MM.1S (cell line): ENCODE results near the gene CCDC85C.

Experiments used
- DNase-seq: peaks from one replicate; pipeline ENCODE4 v3.0.0-alpha.2; 2015
- H2AFZ ChIP-seq: fragments of 300-600 bp; sonication (generic); 2 replicates; pipeline ENCODE4 v1.6.0; 2016; ENCODE audit warnings: antibody characterized with exemption, low read length
- H3F3A ChIP-seq: fragments of 300-600 bp; sonication (generic); 2 replicates; pipeline ENCODE4 v1.6.1; 2016; ENCODE audit warnings: mild to moderate bottlenecking, antibody characterized with exemption, low read length, moderate library complexity, mixed read lengths; ENCODE audit not compliant: insufficient read depth
- H3K27ac ChIP-seq: fragments of 300-600 bp; sonication (generic); 2 replicates; pipeline ENCODE4 v1.5.1; 2016; ENCODE audit warnings: mild to moderate bottlenecking, low read length
- H3K27me3 ChIP-seq: fragments of 300-600 bp; sonication (generic); replicated peaks from 2 replicates; pipeline ENCODE4 v1.6.0; 2016; ENCODE audit warnings: low read length; ENCODE audit not compliant: insufficient read depth
- H3K36me3 ChIP-seq: fragments of 300-600 bp; sonication (generic); replicated peaks from 2 replicates; pipeline ENCODE4 v1.6.1; 2016; ENCODE audit warnings: mild to moderate bottlenecking, low read length, mixed read lengths; ENCODE audit not compliant: insufficient read depth
- H3K4me1 ChIP-seq: fragments of 300-600 bp; sonication (generic); 2 replicates; pipeline ENCODE4 v1.6.1; 2016; ENCODE audit warnings: low read length, mixed read lengths
- H3K4me2 ChIP-seq: fragments of 300-600 bp; sonication (generic); 2 replicates; pipeline ENCODE4 v1.6.0; 2016; ENCODE audit warnings: low read depth, low read length
- H3K4me3 ChIP-seq: fragments of 300-600 bp; sonication (generic); 2 replicates; pipeline ENCODE4 v1.5.1; 2016; ENCODE audit warnings: low read length, mixed read lengths
- H3K79me2 ChIP-seq: fragments of 300-600 bp; sonication (generic); 2 replicates; pipeline ENCODE4 v1.6.1; 2016; ENCODE audit warnings: mixed run types, low read length, mixed read lengths
- H3K9ac ChIP-seq: fragments of 300-600 bp; sonication (generic); 2 replicates; pipeline ENCODE4 v1.6.1; 2016; ENCODE audit warnings: low read length, mixed read lengths
- H3K9me2 ChIP-seq: fragments of 300-600 bp; sonication (generic); replicated peaks from 2 replicates; pipeline ENCODE4 v1.6.1; 2016; ENCODE audit warnings: mild to moderate bottlenecking, low read length, mixed read lengths; ENCODE audit not compliant: insufficient read depth
- H3K9me3 ChIP-seq: fragments of 300-600 bp; sonication (generic); replicated peaks from 2 replicates; pipeline ENCODE4 v1.6.1; 2016; ENCODE audit warnings: mild to moderate bottlenecking, low read length, mixed read lengths; ENCODE audit not compliant: insufficient read depth
- H4K20me1 ChIP-seq: fragments of 300-600 bp; sonication (generic); 2 replicates; pipeline ENCODE4 v1.6.1; 2016; ENCODE audit warnings: mild to moderate bottlenecking, low read length, moderate library complexity, mixed read lengths; ENCODE audit not compliant: insufficient read depth
- EZH2 ChIP-seq: fragments of 300-600 bp; sonication (generic); optimal IDR thresholded peaks from 2 replicates; pipeline ENCODE3; 2017; ENCODE audit warnings: low read depth, mild to moderate bottlenecking, antibody characterized with exemption, low read length, mixed read lengths
- EZH2phosphoT487 ChIP-seq: fragments of 300-600 bp; sonication (generic); IDR thresholded peaks from 2 replicates; pipeline ENCODE4 v1.6.1; 2018; ENCODE audit warnings: antibody characterized with exemption, low read length
- TF ChIP-seq, protein P1 (sequence below): fragments of 300-600 bp; sonication (generic); IDR thresholded peaks from 2 replicates; pipeline ENCODE4 v1.5.1; 2016; ENCODE audit warnings: antibody characterized with exemption, low read length, mixed read lengths

CCDC85C gene

DNA sequence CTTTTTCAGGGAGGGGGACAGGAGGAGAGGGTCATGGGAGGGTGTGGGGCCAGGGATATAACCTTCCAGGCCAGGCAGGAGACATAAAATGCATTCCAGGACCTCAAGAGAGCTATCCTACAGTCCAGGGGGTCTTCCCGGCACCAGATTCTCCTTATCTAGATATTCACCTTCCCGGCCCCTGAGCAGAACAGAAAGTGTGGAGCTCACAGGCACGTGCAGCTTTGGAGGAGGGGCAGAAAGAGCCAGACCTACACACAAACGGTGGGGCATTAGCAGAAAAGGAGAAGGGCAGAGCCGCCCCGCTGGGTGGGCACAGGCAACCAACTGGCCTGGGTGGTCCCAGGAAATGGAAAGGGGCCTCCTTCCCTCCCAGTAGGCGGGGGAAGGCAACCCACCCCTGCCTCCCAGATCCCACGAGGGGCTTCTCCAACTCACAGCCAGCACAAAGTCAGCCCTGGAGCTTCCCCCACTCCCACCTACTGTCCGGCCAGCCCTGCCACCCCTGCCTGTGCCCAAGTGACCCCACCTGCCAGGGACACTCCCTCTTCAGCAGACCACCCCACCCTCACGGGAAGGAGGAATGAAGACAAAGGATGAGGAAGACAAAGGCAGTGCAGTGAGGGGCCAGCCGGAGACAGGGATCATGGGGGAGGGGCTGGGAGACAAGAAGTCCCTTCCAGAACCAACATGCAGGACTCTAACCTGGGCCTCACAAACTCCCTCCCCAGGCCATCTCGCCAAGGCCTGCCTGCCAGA, 33.3 kb downstream of the CCDC85C start:
- Histone ChIP-seq H3F3A (no peaks in the 10 kb centered on the region), H3K9me2 (no peaks in the 10 kb centered on the region), H3K27ac (no peak overlapping the region), H3K9me3 (no peaks in the 10 kb centered on the region), H3K4me3 (no peak overlapping the region), H2AFZ (no peak overlapping the region), H3K79me2 (no peaks in the 10 kb centered on the region), H3K36me3 (no peaks in the 10 kb centered on the region), H3K9ac (no peak overlapping the region), H3K4me1 (no peaks in the 10 kb centered on the region), H3K4me2 (no peak overlapping the region), H3K27me3 (no peaks in the 10 kb centered on the region), H4K20me1 (no peaks in the 10 kb centered on the region)
- TF ChIP-seq, protein P1, sequence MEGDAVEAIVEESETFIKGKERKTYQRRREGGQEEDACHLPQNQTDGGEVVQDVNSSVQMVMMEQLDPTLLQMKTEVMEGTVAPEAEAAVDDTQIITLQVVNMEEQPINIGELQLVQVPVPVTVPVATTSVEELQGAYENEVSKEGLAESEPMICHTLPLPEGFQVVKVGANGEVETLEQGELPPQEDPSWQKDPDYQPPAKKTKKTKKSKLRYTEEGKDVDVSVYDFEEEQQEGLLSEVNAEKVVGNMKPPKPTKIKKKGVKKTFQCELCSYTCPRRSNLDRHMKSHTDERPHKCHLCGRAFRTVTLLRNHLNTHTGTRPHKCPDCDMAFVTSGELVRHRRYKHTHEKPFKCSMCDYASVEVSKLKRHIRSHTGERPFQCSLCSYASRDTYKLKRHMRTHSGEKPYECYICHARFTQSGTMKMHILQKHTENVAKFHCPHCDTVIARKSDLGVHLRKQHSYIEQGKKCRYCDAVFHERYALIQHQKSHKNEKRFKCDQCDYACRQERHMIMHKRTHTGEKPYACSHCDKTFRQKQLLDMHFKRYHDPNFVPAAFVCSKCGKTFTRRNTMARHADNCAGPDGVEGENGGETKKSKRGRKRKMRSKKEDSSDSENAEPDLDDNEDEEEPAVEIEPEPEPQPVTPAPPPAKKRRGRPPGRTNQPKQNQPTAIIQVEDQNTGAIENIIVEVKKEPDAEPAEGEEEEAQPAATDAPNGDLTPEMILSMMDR: no peak
- TF ChIP-seq EZH2phosphoT487 (no peak), EZH2 (no peak)
- no peak for DNase-seq

DNA sequence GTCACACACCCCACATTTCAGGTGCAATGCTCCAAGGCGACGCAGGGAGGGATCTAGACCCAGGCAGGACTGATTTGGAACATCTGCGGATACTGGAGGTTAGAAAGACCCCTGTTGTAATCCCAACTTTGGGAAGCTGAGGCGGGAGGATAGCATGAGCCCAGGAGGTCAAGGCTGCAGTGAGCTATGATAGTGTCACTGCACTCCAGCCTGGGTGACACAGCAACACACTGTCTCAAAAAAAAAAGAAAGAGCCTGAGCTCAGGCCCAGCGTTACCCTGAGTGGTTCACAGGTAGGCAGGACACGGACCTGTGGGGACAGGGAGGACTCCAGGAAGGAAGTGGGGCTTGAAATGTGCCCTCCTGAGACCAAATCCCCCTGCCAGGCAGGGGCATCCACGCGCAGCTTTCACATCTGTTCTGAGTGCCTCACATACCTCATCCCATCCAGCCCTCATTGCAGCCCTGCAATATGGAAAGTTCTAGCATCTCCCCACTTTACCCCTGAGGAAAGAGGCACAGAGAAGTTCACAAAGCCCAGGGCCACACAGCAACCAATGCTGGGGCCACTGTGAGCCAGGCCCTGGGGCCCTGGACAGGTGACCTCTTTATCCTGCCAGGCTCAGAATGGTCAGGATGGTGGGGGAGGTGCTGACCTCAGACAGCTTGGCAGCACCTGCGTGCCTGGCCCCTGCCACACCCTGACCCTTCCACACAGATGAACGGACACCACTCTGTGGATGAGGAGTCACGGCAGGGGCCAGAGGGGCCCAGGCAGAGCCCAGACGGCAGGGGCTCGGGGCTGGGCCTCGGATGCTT, 34.1 kb downstream of the CCDC85C start:
- Histone ChIP-seq H3K79me2 (no peaks in the 10 kb centered on the region), H2AFZ (no peak overlapping the region), H3K4me1 (no peaks in the 10 kb centered on the region), H3K9ac (no peak overlapping the region), H3F3A (no peaks in the 10 kb centered on the region), H3K27ac (no peak overlapping the region), H3K27me3 (no peaks in the 10 kb centered on the region), H3K36me3 (no peaks in the 10 kb centered on the region), H3K9me2 (no peaks in the 10 kb centered on the region), H3K9me3 (no peaks in the 10 kb centered on the region), H3K4me2 (no peak overlapping the region), H4K20me1 (no peaks in the 10 kb centered on the region), H3K4me3 (no peak overlapping the region)
- TF ChIP-seq EZH2phosphoT487: no peak
- TF ChIP-seq EZH2: no peak
- TF ChIP-seq, protein P1: no peak
- no peak for DNase-seq

DNA sequence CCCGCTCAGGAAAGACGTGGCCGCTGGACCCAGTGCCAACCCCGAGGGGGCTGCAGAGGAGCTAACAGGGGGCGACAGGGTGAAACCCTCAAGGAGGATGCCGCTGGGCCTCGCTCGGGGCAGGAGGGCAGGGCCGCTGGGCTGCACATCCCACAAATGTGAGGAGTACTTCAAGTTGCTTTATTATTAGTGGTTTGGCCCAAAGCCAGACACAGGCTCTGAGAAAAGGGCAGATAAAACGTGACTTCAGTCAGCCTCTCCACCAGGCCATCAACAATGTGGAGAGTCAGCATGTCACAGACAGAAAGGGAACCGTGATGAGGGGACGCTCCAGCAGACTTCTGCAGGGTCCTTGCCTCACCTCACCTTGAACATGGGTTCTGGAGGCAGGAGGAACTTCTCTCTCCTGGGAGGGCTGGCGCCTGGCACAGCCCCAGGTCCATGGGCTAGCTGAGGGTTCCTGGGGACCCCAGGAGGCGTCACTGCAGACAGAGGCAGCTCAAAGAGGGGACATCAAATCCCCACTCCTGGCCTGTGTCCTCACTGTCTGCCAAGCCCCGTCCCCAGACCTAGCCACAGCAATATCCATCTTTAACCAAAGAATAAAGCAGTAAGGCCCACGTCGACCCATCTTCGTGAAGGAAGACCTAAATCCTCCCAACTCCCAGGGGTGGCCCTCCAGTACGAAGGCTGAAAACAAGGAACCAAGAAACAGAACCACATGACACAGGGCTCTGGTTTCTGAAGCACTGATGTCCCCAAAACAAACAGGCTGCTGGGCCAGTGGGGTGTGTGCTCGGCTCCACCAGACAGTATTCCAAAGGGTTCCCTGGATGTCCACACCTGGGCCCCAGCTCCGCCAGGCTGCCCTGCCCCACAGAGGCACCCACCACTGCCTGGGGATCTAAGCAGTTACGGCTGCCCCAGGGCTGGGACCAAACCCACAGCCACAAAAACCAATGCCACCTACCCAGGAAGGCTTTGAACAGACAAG, 35.1 kb downstream of the CCDC85C start:
- Histone ChIP-seq H3K9ac (no peak overlapping the region), H3K27me3 (no peaks in the 10 kb centered on the region), H4K20me1 (no peaks in the 10 kb centered on the region), H3K4me1 (no peaks in the 10 kb centered on the region), H3K9me2 (no peaks in the 10 kb centered on the region), H3K36me3 (no peaks in the 10 kb centered on the region), H3K27ac (no peak overlapping the region), H2AFZ (no peak overlapping the region), H3F3A (no peaks in the 10 kb centered on the region), H3K4me2 (no peak overlapping the region), H3K79me2 (no peaks in the 10 kb centered on the region), H3K9me3 (no peaks in the 10 kb centered on the region), H3K4me3 (no peak overlapping the region)
- TF ChIP-seq, protein P1: no peak
- TF ChIP-seq EZH2phosphoT487 (no peak), EZH2 (no peak)
- no peak for DNase-seq
